ENCODE data around the gene ARHGEF25. TPM values are rescaled to one million over a fixed set of nuclear protein-coding genes. Genes with fewer than 3 reads are reported as not detected.
"Not testable (repeated sequence)": the region's sequence is repeated elsewhere in the genome, so short reads cannot be mapped to it uniquely, and the experiment has no call there.

The ARHGEF25 gene
- total RNA-seq, 1 donor, result 0.31 TPM

- no peak overlapping the region for H3K4me3 ChIP-seq (ENCODE audit: low read length)
- no peaks in the 10 kb centered on the region for H3K9me3 ChIP-seq (ENCODE audit: low read depth, low read length)
- peaks cover 2% of the 10 kb centered on the region for H3K27me3 ChIP-seq (ENCODE audit: insufficient read depth, low read length)
- peaks cover 12% of the 10 kb centered on the region for H3K4me1 ChIP-seq (ENCODE audit: insufficient read depth, low read length)
Observed at GRCh38 chr12:57580466-57580795, 30.8 kb upstream of the ARHGEF25 start.

- H3K4me3 ChIP-seq (ENCODE audit: low read length), result no peak overlapping the region
- H3K27me3 ChIP-seq (ENCODE audit: insufficient read depth, low read length), result peaks cover 4% of the 10 kb centered on the region
- H3K9me3 ChIP-seq (ENCODE audit: low read depth, low read length), result no peaks in the 10 kb centered on the region
- peaks cover 12% of the 10 kb centered on the region for H3K4me1 ChIP-seq (ENCODE audit: insufficient read depth, low read length)
Observed at GRCh38 chr12:57581802-57582201, 29.4 kb upstream of the ARHGEF25 start.

GRCh38 chr12:57582440-57582839 lies 28.8 kb upstream of the ARHGEF25 start:
- peaks cover 12% of the 10 kb centered on the region for H3K4me1 ChIP-seq (ENCODE audit: insufficient read depth, low read length)
- H3K9me3 ChIP-seq (ENCODE audit: low read depth, low read length), result no peaks in the 10 kb centered on the region
- H3K4me3 ChIP-seq (ENCODE audit: low read length), result no peak overlapping the region
- peaks cover 8% of the 10 kb centered on the region for H3K27me3 ChIP-seq (ENCODE audit: insufficient read depth, low read length)

- Histone ChIP-seq H3K4me3 (ENCODE audit: low read length) (no peak overlapping the region), H3K9me3 (ENCODE audit: low read depth, low read length) (no peaks in the 10 kb centered on the region), H3K4me1 (ENCODE audit: insufficient read depth, low read length) (peaks cover 12% of the 10 kb centered on the region), H3K27me3 (ENCODE audit: insufficient read depth, low read length) (peaks cover 14% of the 10 kb centered on the region)
Observed at GRCh38 chr12:57583008-57583831, 28.0 kb upstream of the ARHGEF25 start.

- H3K27me3 ChIP-seq (ENCODE audit: insufficient read depth, low read length), result peaks cover 15% of the 10 kb centered on the region
- H3K4me3 ChIP-seq (ENCODE audit: low read length), result no peak overlapping the region
- H3K4me1 ChIP-seq (ENCODE audit: insufficient read depth, low read length), result peaks cover 12% of the 10 kb centered on the region
Observed at GRCh38 chr12:57584050-57584449, 27.2 kb upstream of the ARHGEF25 start.

GRCh38 chr12:57584690-57585089 lies 26.5 kb upstream of the ARHGEF25 start:
- Histone ChIP-seq H3K4me3 (ENCODE audit: low read length) (no peak overlapping the region), H3K4me1 (ENCODE audit: insufficient read depth, low read length) (peaks cover 12% of the 10 kb centered on the region), H3K9me3 (ENCODE audit: low read depth, low read length) (no peaks in the 10 kb centered on the region), H3K27me3 (ENCODE audit: insufficient read depth, low read length) (peaks cover 15% of the 10 kb centered on the region)

More at GRCh38 chr12:57584050-57584449, 27.2 kb upstream of the ARHGEF25 start:
- H3K9me3 ChIP-seq (ENCODE audit: low read depth, low read length), result no peaks in the 10 kb centered on the region

GRCh38 chr12:57585156-57585555 lies 26.1 kb upstream of the ARHGEF25 start:
- Histone ChIP-seq H3K4me1 (ENCODE audit: insufficient read depth, low read length) (peaks cover 13% of the 10 kb centered on the region), H3K27me3 (ENCODE audit: insufficient read depth, low read length) (peaks cover 15% of the 10 kb centered on the region), H3K9me3 (ENCODE audit: low read depth, low read length) (no peaks in the 10 kb centered on the region), H3K4me3 (ENCODE audit: low read length) (no peak overlapping the region)

GRCh38 chr12:57586128-57586527 lies 25.1 kb upstream of the ARHGEF25 start:
- Histone ChIP-seq H3K4me1 (ENCODE audit: insufficient read depth, low read length) (peaks cover 20% of the 10 kb centered on the region), H3K4me3 (ENCODE audit: low read length) (no peak overlapping the region), H3K27me3 (ENCODE audit: insufficient read depth, low read length) (peaks cover 15% of the 10 kb centered on the region), H3K9me3 (ENCODE audit: low read depth, low read length) (no peaks in the 10 kb centered on the region)

GRCh38 chr12:57586832-57587429 lies 24.3 kb upstream of the ARHGEF25 start:
- Histone ChIP-seq H3K9me3 (ENCODE audit: low read depth, low read length) (no peaks in the 10 kb centered on the region), H3K4me1 (ENCODE audit: insufficient read depth, low read length) (peaks cover 26% of the 10 kb centered on the region), H3K4me3 (ENCODE audit: low read length) (no peak overlapping the region), H3K27me3 (ENCODE audit: insufficient read depth, low read length) (peaks cover 15% of the 10 kb centered on the region)

GRCh38 chr12:57588951-57589610 lies 22.2 kb upstream of the ARHGEF25 start:
- H3K4me1 ChIP-seq (ENCODE audit: insufficient read depth, low read length), result peaks cover 32% of the 10 kb centered on the region
- not testable (repeated sequence) for H3K9me3 ChIP-seq (ENCODE audit: low read depth, low read length); H3K4me3 ChIP-seq (ENCODE audit: low read length)
- peaks cover 12% of the 10 kb centered on the region for H3K27me3 ChIP-seq (ENCODE audit: insufficient read depth, low read length)

- peaks cover 12% of the 10 kb centered on the region for H3K27me3 ChIP-seq (ENCODE audit: insufficient read depth, low read length)
- peaks cover 23% of the 10 kb centered on the region for H3K4me1 ChIP-seq (ENCODE audit: insufficient read depth, low read length)
- peak overlapping the region; percentile 80 for H3K4me3 ChIP-seq (ENCODE audit: low read length)
- no peaks in the 10 kb centered on the region for H3K9me3 ChIP-seq (ENCODE audit: low read depth, low read length)
Observed at GRCh38 chr12:57590479-57590863, 20.8 kb upstream of the ARHGEF25 start.

GRCh38 chr12:57590864-57591781 lies 20.1 kb upstream of the ARHGEF25 start, which contains the start of gene PIP4K2C:
Gene PIP4K2C (plus strand): TSS chr12:57591192. CDS start chr12:57591290, 98 bp downstream.
- no peaks in the 10 kb centered on the region for H3K9me3 ChIP-seq (ENCODE audit: low read depth, low read length)
- peak within 1 kb of the TSS; percentile 80 for H3K4me3 ChIP-seq (ENCODE audit: low read length)
- peaks cover 23% of the 10 kb centered on the region for H3K4me1 ChIP-seq (ENCODE audit: insufficient read depth, low read length)
- peaks cover 12% of the 10 kb centered on the region for H3K27me3 ChIP-seq (ENCODE audit: insufficient read depth, low read length)

GRCh38 chr12:57591782-57592325 lies 19.4 kb upstream of the ARHGEF25 start:
- H3K9me3 ChIP-seq (ENCODE audit: low read depth, low read length), result no peaks in the 10 kb centered on the region

GRCh38 chr12:57592551-57593165 lies 18.6 kb upstream of the ARHGEF25 start:
- Histone ChIP-seq H3K4me1 (ENCODE audit: insufficient read depth, low read length) (peaks cover 23% of the 10 kb centered on the region), H3K9me3 (ENCODE audit: low read depth, low read length) (no peaks in the 10 kb centered on the region), H3K4me3 (ENCODE audit: low read length) (no peak overlapping the region), H3K27me3 (ENCODE audit: insufficient read depth, low read length) (peaks cover 6% of the 10 kb centered on the region)

More at GRCh38 chr12:57591782-57592325, 19.4 kb upstream of the ARHGEF25 start:
- Histone ChIP-seq H3K4me3 (ENCODE audit: low read length) (peak overlapping the region; percentile 80), H3K4me1 (ENCODE audit: insufficient read depth, low read length) (peaks cover 23% of the 10 kb centered on the region), H3K27me3 (ENCODE audit: insufficient read depth, low read length) (peaks cover 10% of the 10 kb centered on the region)

Data from mononuclear cell (primary cell).